Activated T-cell treated with anti-CD3 and anti-CD28 coated beads for 1 hour (primary cell): ENCODE results near the gene TOB1.

Experiments used
- DNase-seq: peaks from one replicate; pipeline ENCODE4 v3.0.0-alpha.2; 2020; ENCODE audit warnings: low read depth

TOB1 gene

GRCh38 chr17:50845240-50846147 lies 20.7 kb downstream of the TOB1 start:
- no peak for DNase-seq

DNA sequence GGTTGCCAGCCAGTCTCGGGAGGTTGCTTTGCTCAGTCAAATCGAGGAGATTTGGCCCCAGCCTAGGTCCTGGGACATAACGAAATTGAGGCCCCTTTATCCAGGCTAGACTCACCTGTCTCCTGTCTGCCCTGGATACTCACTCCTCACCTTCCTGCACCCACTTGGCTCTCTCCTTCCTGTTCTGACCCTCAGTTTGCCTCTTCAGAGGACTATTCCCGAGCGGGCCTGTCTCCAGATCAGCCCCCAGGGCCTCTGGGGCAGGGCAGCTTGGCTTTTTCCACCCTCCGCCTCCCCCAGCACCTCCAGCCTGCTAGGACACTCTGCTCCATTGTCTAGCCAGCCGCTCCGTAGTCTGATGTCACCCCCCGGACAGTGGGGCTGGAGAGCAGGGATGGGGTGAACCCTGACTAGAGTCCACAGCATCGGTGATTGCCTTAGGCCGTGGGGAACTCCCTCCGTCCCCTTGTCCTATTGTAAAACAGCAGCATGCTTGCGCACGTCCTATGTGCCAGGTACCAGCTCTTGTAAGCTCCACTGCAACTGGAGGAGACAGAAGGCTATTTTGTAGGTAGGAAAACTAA lies 21.9 kb downstream of the TOB1 start:
- no peak for DNase-seq

DNA sequence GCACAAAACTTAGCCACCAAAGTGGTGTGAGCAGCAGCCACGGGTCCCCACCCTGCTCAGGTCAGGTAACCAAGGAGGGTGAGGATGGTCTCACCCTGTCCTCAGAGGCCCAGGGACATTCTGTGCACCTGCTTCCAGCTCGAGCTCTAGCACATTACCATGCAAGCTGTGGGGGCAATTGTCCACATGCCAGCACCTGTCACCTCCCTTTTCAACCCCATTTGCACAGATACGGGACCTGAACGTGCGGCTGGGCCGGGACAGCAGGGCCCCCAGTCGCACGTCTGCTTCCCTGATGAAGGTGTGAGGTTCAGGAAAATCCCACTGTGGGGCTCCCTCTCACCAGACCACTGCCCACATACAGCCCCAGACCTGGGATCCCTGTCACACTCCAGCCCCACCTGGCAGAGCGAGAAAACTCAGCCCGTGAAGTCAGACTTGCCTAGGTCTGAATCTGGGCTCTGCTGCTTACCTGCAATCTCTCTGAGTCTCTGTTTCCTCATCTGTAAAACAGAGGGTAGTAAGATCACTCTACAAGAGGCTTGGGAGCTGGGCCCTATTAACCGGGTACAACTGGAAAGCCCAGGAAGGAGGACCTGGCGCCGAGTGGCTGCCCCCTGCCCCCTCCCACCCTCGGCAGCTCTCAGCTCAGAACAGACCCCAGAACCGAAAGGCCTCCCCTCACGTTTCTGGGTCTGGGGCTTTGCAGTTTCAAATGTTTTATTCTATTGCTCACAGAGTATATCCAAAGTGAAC lies 22.8 kb downstream of the TOB1 start:
- DNase-seq: no peak

DNA sequence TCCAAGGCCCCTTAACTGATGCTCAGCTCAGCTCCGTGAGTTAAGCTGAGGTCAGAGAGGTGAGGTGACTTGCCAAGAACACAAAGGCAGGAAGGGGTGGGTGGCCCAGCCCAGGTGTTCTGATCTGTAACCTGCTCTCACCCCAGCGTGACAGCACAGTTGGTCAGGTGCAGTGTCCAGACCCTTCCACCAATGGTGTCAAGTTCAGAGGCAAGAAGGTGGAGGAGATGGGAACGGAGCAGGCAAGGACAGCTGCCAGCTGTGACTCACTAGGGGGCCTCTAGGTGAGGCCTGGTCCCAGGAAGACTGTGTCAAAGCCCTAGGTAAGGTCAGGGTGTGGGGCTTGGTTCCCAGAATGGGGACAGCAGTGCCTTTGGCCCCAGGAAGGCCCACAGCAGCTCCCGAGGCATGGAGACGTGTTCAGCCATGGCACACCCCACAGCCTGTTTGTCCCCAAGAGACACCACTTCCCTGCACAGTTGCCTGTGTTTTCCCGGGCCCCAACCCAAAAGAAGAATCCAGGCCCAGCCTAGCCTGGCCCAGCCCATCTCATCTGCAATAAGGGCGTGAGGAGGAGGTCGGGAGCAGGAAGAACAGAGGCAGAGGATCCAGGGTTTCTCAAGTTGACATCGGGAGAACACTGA lies 23.5 kb downstream of the TOB1 start:
- no peak for DNase-seq

- DNase-seq: peak; percentile 38
Measured at GRCh38 chr17:50841949-50842354, 24.2 kb downstream of the TOB1 start.

DNA sequence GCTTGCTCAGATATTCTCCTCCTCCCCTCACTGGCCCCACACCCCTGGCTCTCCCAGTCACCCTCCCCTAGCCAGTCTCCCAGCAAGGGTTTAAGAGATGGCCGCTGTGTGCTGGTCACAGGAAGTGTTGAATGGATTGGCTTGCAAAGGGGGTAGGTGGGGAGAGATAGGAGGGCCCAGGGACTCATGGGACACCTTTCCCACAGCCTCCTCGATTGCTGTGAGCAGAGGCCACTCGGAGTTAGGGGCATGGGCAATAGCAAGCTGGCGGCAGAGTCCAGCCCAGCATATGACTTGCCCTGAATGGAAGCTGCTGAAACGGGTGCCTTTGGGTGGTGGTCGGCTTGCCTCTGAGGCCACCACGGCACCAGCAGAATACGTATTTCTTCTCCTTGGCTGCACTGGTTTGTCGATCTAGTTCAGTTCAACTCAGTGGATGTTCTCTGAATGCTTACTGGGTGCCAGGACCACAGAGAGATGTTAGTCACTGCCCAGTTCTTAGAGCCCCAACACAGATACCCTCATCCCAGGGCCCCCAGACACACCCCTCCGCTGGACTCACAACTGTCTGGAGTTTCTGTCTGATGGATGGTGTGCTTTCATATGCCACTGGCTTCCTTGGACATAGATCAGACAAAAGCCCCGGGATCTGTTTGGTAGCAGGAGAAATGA lies 24.7 kb downstream of the TOB1 start:
- no peak for DNase-seq

- DNase-seq: no peak
Measured at GRCh38 chr17:50840311-50840851, 25.8 kb downstream of the TOB1 start.

DNA sequence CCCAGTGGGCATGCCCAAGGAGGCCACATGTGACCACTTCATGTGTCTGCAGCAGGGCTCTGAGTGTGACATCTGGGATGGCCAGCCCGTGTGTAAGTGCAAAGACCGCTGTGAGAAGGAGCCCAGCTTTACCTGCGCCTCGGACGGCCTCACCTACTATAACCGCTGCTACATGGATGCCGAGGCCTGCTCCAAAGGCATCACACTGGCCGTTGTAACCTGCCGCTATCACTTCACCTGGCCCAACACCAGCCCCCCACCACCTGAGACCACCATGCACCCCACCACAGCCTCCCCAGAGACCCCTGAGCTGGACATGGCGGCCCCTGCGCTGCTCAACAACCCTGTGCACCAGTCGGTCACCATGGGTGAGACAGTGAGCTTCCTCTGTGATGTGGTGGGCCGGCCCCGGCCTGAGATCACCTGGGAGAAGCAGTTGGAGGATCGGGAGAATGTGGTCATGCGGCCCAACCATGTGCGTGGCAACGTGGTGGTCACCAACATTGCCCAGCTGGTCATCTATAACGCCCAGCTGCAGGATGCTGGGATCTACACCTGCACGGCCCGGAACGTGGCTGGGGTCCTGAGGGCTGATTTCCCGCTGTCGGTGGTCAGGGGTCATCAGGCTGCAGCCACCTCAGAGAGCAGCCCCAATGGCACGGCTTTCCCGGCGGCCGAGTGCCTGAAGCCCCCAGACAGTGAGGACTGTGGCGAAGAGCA lies 26.4 kb downstream of the TOB1 start:
- DNase-seq: no peak

- DNase-seq: no peak
Measured at GRCh38 chr17:50837980-50838954, 27.9 kb downstream of the TOB1 start.

- DNase-seq: no peak
Measured at GRCh38 chr17:50837286-50837979, 28.7 kb downstream of the TOB1 start.

- DNase-seq: no peak
Measured at GRCh38 chr17:50836826-50837225, 29.3 kb downstream of the TOB1 start.

- DNase-seq: no peak
Measured at GRCh38 chr17:50835301-50836234, 30.6 kb downstream of the TOB1 start, which contains the start of gene WFIKKN2. Gene WFIKKN2, plus strand, starts transcription at chr17:50835586. Its CDS starts 352 bp downstream, at chr17:50835938.

- DNase-seq: no peak
Measured at GRCh38 chr17:50834429-50835300, 31.5 kb downstream of the TOB1 start.

- DNase-seq: no peak
Measured at GRCh38 chr17:50833510-50834428, 32.4 kb downstream of the TOB1 start.

DNA sequence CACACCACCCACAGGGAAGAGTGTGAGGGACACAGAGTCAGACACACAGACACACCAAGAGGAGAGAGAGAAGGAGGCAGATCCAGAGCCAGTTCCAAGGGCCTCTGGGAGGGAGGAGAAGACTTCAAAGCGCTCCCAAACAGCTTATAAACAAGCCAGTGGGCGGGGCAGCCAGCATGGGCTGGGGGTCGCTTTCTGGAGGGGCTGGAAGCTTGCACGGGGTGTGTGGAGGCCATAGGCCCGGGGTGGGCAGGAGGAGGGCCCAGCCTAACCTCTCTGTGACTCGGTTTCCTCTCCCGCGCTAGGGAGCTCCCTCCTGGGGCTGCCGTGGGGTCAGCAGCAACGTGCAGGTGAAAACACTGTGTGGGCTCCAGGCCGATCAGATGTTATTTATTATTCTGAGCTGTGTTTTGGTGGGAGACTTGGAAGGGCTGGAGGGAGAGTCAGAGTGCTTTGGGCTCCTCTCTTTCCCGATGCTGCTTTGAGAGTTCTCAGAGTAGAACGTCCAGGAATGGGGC lies 33.2 kb downstream of the TOB1 start:
- no peak for DNase-seq
